Gastrocnemius medialis (tissue), 4 donors: Measurements from ENCODE around the gene OR10D3. TPM values are rescaled to one million over a fixed set of nuclear protein-coding genes. Genes with fewer than 3 reads are reported as not detected.

Experiments
- ATAC-seq, 2 donors: fragments of 150-250 bp; one replicate each; pipeline ENCODE4 v1.9.1; 2016
- DNase-seq, 2 donors: peaks; one replicate each; pipeline ENCODE4 v3.0.0-alpha.2; 2019
- H3K27ac ChIP-seq, 4 donors: fragments of 200-600 bp; sonication (generic); 1 replicate in 1 of 4; 2 replicates in 3 of 4; pipeline ENCODE4 v1.5.1; 2016 to 2018; ENCODE audit warnings: mild to moderate bottlenecking in 2 of 4, moderate library complexity in 1 of 4
- H3K27me3 ChIP-seq, 3 donors: fragments of 200-600 bp; sonication (generic) in 2 of 3; 1 replicate in 1 of 3; 2 replicates in 2 of 3; pipeline versions ENCODE4 v1.5.1 to v1.6.0; 2016 to 2019; ENCODE audit warnings: mild to moderate bottlenecking in 1 of 3, moderate library complexity in 1 of 3
- H3K36me3 ChIP-seq, 2 donors: fragments of 200-600 bp; sonication (generic) in 1 of 2; one replicate each; pipeline ENCODE4 v1.5.1; 2017 to 2018
- H3K4me1 ChIP-seq, 2 donors: fragments of 200-600 bp; sonication (generic) in 1 of 2; one replicate each; pipeline ENCODE4 v1.5.1; 2016 to 2017; ENCODE audit warnings: mild to moderate bottlenecking in 2 of 2
- H3K4me3 ChIP-seq, 4 donors: fragments of 200-600 bp; sonication (generic) in 3 of 4; 1 replicate in 1 of 4; 2 replicates in 3 of 4; pipeline ENCODE4 v1.5.1; 2016 to 2019; ENCODE audit warnings: mild to moderate bottlenecking in 2 of 4
- H3K9me3 ChIP-seq, 3 donors: fragments of 200-600 bp; sonication (generic) in 2 of 3; 1 replicate in 1 of 3; 2 replicates in 2 of 3; pipeline ENCODE4 v1.5.1; 2016 to 2019
- CTCF ChIP-seq, 5 experiments: fragments of 450-650 bp in 3 of 5; fragments of 200-600 bp in 2 of 5; sonication (generic) in 2 of 5; IDR thresholded peaks in 4 of 5; conservative IDR thresholded peaks in 1 of 5; 1 replicate in 4 of 5; 2 replicates in 1 of 5; pipeline ENCODE4 v1.5.1; 2016 to 2019; ENCODE audit warnings: antibody characterized with exemption in 5 of 5, mild to moderate bottlenecking in 3 of 5, moderate library complexity in 3 of 5
- POLR2A ChIP-seq, 2 donors: fragments of 450-650 bp; IDR thresholded peaks; one replicate each; pipeline ENCODE4 v1.6.1; 2017; ENCODE audit warnings: antibody characterized with exemption in 2 of 2, mild to moderate bottlenecking in 2 of 2, moderate library complexity in 2 of 2
- in situ Hi-C, 4 donors: fragments of 200-750 bp; cut with MboI; loops; one replicate each; pipeline versions ENCODE4 v1.15.0 to v1.8.0; 2017; ENCODE audit warnings: low sequenced_read_pairs in 4 of 4
- intact Hi-C: fragments of 100-400 bp; cut with DNase I; formaldehyde crosslinking; loops from one replicate; pipeline ENCODE4 v1.15.1; 2023; ENCODE audit warnings: low total_unique reads
- total RNA-seq, 4 donors: library from RNA; depleted of rRNA; stranded (reverse); fragments of >200 nt; gene quantifications; one replicate each; pipeline versions ENCODE4 v1.1.0 to v1.2.3, GENCODE V29; 2016

Gene OR10D3
- total RNA-seq, 4 donors from 2014 or later: not detected

- no peak for DNase-seq
Observed at GRCh38 chr11:124233376-124233775, 50.2 kb downstream of the OR10D3 start.

More at GRCh38 chr11:124233376-124233775, 50.2 kb downstream of the OR10D3 start:
- H3K27me3 ChIP-seq: no peaks in the 10 kb centered on the region
- no peak overlapping the region for H3K4me3 ChIP-seq
- no peak for TF ChIP-seq POLR2A (IDR thresholded peaks at IDR 0.05)
- no peak for TF ChIP-seq CTCF (IDR thresholded peaks at IDR 0.05 in 4 of 5, conservative IDR thresholded peaks at IDR 0.05 in 1 of 5)
- intact Hi-C loops (no loop called here), in situ Hi-C loops (no loop called here)
- H3K9me3 ChIP-seq: no peaks in the 10 kb centered on the region
- H3K27ac ChIP-seq: no peak overlapping the region
- ATAC-seq: no peak
- no peaks in the 10 kb centered on the region for H3K4me1 ChIP-seq
- no peaks in the 10 kb centered on the region for H3K36me3 ChIP-seq

Other genes with a start within 250 kb of the OR10D3 start
- gene OR4D5, start 243.7 kb upstream of the OR10D3 start, total RNA-seq: not detected
- not detected for gene OR6T1, start 239.5 kb upstream of the OR10D3 start, total RNA-seq
- not detected for gene OR10S1, start 205.6 kb upstream of the OR10D3 start, total RNA-seq
- gene OR10G6, start 188.2 kb upstream of the OR10D3 start, total RNA-seq: not detected
- not detected for gene OR10G4, start 170.3 kb upstream of the OR10D3 start, total RNA-seq
- not detected for gene OR10G9, start 160.3 kb upstream of the OR10D3 start, total RNA-seq
- not detected for gene OR10G8, start 156.5 kb upstream of the OR10D3 start, total RNA-seq
- gene OR10G7, start 142.0 kb upstream of the OR10D3 start, total RNA-seq: not detected
- 1 to 10 TPM; 1.6 to 2.5 (median 2.1) TPM for gene VWA5A, start 67.9 kb upstream of the OR10D3 start, total RNA-seq
- not detected for gene OR8G1, start 57.8 kb downstream of the OR10D3 start, total RNA-seq
- not detected for gene OR8G5, start 73.0 kb downstream of the OR10D3 start, total RNA-seq
- gene OR8D1, start 130.6 kb downstream of the OR10D3 start, total RNA-seq: not detected
- gene OR8D2, start 136.9 kb downstream of the OR10D3 start, total RNA-seq: not detected
- not detected for gene OR8B2, start 201.2 kb downstream of the OR10D3 start, total RNA-seq
- not detected for gene OR8B3, start 215.7 kb downstream of the OR10D3 start, total RNA-seq
- gene OR8B4, start 241.5 kb downstream of the OR10D3 start, total RNA-seq: not detected